ENCODE measurements around the gene NR1D2. TPM values are rescaled to one million over a fixed set of nuclear protein-coding genes. Genes with fewer than 3 reads are reported as not detected.

Gene NR1D2
- total and polyA plus RNA-seq, 12 donors = 2.8 to 54.7 (median 33.1) TPM

- WGBS, 2 donors = 70 to 85% methylated on average over 8 of the region's 8 CpGs
- TF ChIP-seq CTCF (IDR thresholded peaks at IDR 0.05) = no peak
- H3K36me3 ChIP-seq = no peaks in the 10 kb centered on the region
- H3K27ac ChIP-seq = no peak overlapping the region
- ATAC-seq = no peak
- intact Hi-C loops (cut with DNase I) = loop anchor here in 1 of 10 donors (10.0 kb wide), 1 partner anchor 103 kb away; no protein-coding TSS in a partner anchor
- no peak for DNase-seq
- no peaks in the 10 kb centered on the region for H3K27me3 ChIP-seq
- H3K9me3 ChIP-seq = no peaks in the 10 kb centered on the region
- H3K4me3 ChIP-seq = no peak overlapping the region
- H3K4me1 ChIP-seq = peaks cover 0 to 13% (median 8%) of the 10 kb centered on the region in 9 donors
These were observed 42.3 kb downstream of the NR1D2 start for GRCh38 chr3:23987356-23987755.

- 86 to 90% methylated on average over 3 of the region's 3 CpGs for WGBS, 2 donors
- Histone ChIP-seq H3K4me1 (peaks cover 0 to 29% (median 24%) of the 10 kb centered on the region in 9 donors), H3K27me3 (no peaks in the 10 kb centered on the region), H3K27ac (no peak overlapping the region), H3K36me3 (no peaks in the 10 kb centered on the region), H3K4me3 (no peak overlapping the region), H3K9me3 (no peaks in the 10 kb centered on the region)
- DNase-seq (no peak), ATAC-seq (no peak)
- intact Hi-C loops (cut with DNase I) = loop anchor here in 4 of 10 donors (10.0 kb wide), 3 partner anchors 96 to 694 kb away; partner anchors contain the start of gene THRB (in 2 of the 4)
- no peak for TF ChIP-seq CTCF (IDR thresholded peaks at IDR 0.05)
These were observed 46.2 kb downstream of the NR1D2 start for GRCh38 chr3:23991306-23991682.

GRCh38 chr3:23991683-23992628 lies 46.9 kb downstream of the NR1D2 start:
- no peaks in the 10 kb centered on the region for H3K27me3 ChIP-seq
- intact Hi-C loops (cut with DNase I) = loop anchor here in 4 of 10 donors (10.0 kb wide), 3 partner anchors 97 to 693 kb away; partner anchors contain the start of gene THRB (in 2 of the 4)
- no peaks in the 10 kb centered on the region for H3K9me3 ChIP-seq
- TF ChIP-seq CTCF (IDR thresholded peaks at IDR 0.05) = no peak
- no peaks in the 10 kb centered on the region for H3K36me3 ChIP-seq
- no peak for DNase-seq
- peaks cover 0 to 29% (median 24%) of the 10 kb centered on the region in 9 donors for H3K4me1 ChIP-seq
- WGBS, 2 donors = 60 to 65% methylated on average over 9 of the region's 9 CpGs
- ATAC-seq = peak in 1 of 8 donors; percentile 29
- peak overlapping the region in 1 of 10 donors; percentile 1 for H3K27ac ChIP-seq
- H3K4me3 ChIP-seq = no peak overlapping the region

GRCh38 chr3:23993556-23994243 lies 48.6 kb downstream of the NR1D2 start:
- H3K4me3 ChIP-seq = no peak overlapping the region
- no peak for TF ChIP-seq CTCF (IDR thresholded peaks at IDR 0.05)
- H3K27ac ChIP-seq = peak overlapping the region in 3 of 10 donors; percentile 6 to 52 (median 35)
- H3K27me3 ChIP-seq = no peaks in the 10 kb centered on the region
- ATAC-seq = peak in 6 of 8 donors; percentile 20 to 57 (median 37)
- 59 to 62% methylated on average over 5 of the region's 5 CpGs for WGBS, 2 donors
- intact Hi-C loops (cut with DNase I) = loop anchor here in 4 of 10 donors (10.0 kb wide), 3 partner anchors 99 to 691 kb away; partner anchors contain the start of gene THRB (in 2 of the 4)
- no peaks in the 10 kb centered on the region for H3K9me3 ChIP-seq
- no peak for DNase-seq
- H3K4me1 ChIP-seq = peaks cover 0 to 29% (median 24%) of the 10 kb centered on the region in 9 donors
- no peaks in the 10 kb centered on the region for H3K36me3 ChIP-seq
